IMR-90 (cell line): ENCODE results near the gene CHGA. TPM values are rescaled to one million over a fixed set of nuclear protein-coding genes. Genes with fewer than 3 reads are reported as not detected.

Experiments used
- ATAC-seq: fragments of 200-7000 bp; cut with Tn5 transposase; 2 replicates; pipeline ENCODE4 v1.9.1; 2020; ENCODE audit warnings: low read depth, mild to moderate bottlenecking, moderate library complexity
- BruUV-seq: library from RNA; stranded (reverse); fragments of 400-500 nt; replicated peaks from 2 replicates; lab custom pipeline; 2021; lab: Mats Ljungman, UMichigan
- CTCF ChIA-PET: fragments of 300-600 bp; formaldehyde crosslinking; extraction: SDS; loops from one replicate; lab custom pipeline; 2021; ENCODE audit warnings: antibody characterized with exemption; lab: Yijun Ruan, JAX
- POLR2A ChIA-PET: fragments of 300-600 bp; sonication (Branson Sonifier 250); formaldehyde crosslinking; loops from one replicate; lab custom pipeline; 2022; ENCODE audit warnings: antibody characterized with exemption; ENCODE audit not compliant: unreplicated experiment; lab: Charles Lee
- DNase-seq: peaks from one replicate; pipeline ENCODE4 v3.0.0; 2013
- H2AFZ ChIP-seq: replicated peaks from 2 replicates; pipeline ENCODE3; 2013; ENCODE audit warnings: low read length, mild to moderate bottlenecking; ENCODE audit not compliant: poor library complexity
- H2AK5ac ChIP-seq: 2 replicates; pipeline ENCODE4 v1.6.1; 2013; ENCODE audit warnings: low read depth, low read length, inconsistent platforms
- H2AK9ac ChIP-seq: replicated peaks from 2 replicates; pipeline ENCODE3; 2013; ENCODE audit warnings: mild to moderate bottlenecking, low read depth, low read length, moderate library complexity; ENCODE audit not compliant: poor library complexity
- H2BK120ac ChIP-seq: 2 replicates; pipeline ENCODE4 v1.6.1; 2013; ENCODE audit warnings: low read depth, low read length, inconsistent platforms
- H2BK15ac ChIP-seq: 3 replicates; pipeline ENCODE4 v1.6.1; 2013; ENCODE audit warnings: low read depth, low read length, inconsistent platforms
- H2BK20ac ChIP-seq: 2 replicates; pipeline ENCODE4 v1.6.1; 2013; ENCODE audit warnings: low read depth, mild to moderate bottlenecking, inconsistent platforms, low read length, moderate library complexity
- H2BK5ac ChIP-seq: 2 replicates; pipeline ENCODE4 v1.6.1; 2013; ENCODE audit warnings: mild to moderate bottlenecking, low read depth, low read length, inconsistent platforms; ENCODE audit not compliant: poor library complexity, severe bottlenecking
- H3K14ac ChIP-seq: replicated peaks from 2 replicates; pipeline ENCODE4 v1.6.1; 2013; ENCODE audit warnings: low read depth, low read length, inconsistent platforms
- H3K18ac ChIP-seq: 2 replicates; pipeline ENCODE4 v1.6.1; 2013; ENCODE audit warnings: low read depth, low read length, control low read depth
- H3K23ac ChIP-seq: 2 replicates; pipeline ENCODE4 v1.6.1; 2013; ENCODE audit warnings: low read depth, low read length, inconsistent platforms
- H3K27ac ChIP-seq: 2 replicates; pipeline ENCODE4 v1.5.1; 2013; ENCODE audit warnings: mild to moderate bottlenecking, control low read depth, low read length; ENCODE audit not compliant: insufficient read depth
- H3K27me3 ChIP-seq: 2 replicates; pipeline ENCODE4 v1.6.1; 2013; ENCODE audit warnings: low read length; ENCODE audit not compliant: control insufficient read depth, insufficient read depth
- H3K36me3 ChIP-seq: 2 replicates; pipeline ENCODE4 v1.6.1; 2013; ENCODE audit warnings: low read length, mixed read lengths; ENCODE audit not compliant: control insufficient read depth, insufficient read depth
- H3K4ac ChIP-seq: 2 replicates; pipeline ENCODE4 v1.6.1; 2013; ENCODE audit warnings: low read depth, low read length, inconsistent platforms
- H3K4me1 ChIP-seq: 2 replicates; pipeline ENCODE4 v1.6.1; 2013; ENCODE audit warnings: low read length, mixed read lengths; ENCODE audit not compliant: control insufficient read depth, insufficient read depth
- H3K4me2 ChIP-seq: 2 replicates; pipeline ENCODE4 v1.6.1; 2013; ENCODE audit warnings: low read depth, mild to moderate bottlenecking, control low read depth, low read length, moderate library complexity
- H3K4me3 ChIP-seq: 2 replicates; pipeline ENCODE4 v1.5.1; 2013; ENCODE audit warnings: low read depth, mild to moderate bottlenecking, control low read depth, low read length, moderate library complexity; ENCODE audit not compliant: insufficient read depth
- H3K56ac ChIP-seq: 2 replicates; pipeline ENCODE4 v1.6.1; 2013; ENCODE audit warnings: low read length, inconsistent platforms; ENCODE audit not compliant: insufficient read depth; ENCODE audit errors: extremely low read depth
- H3K79me1 ChIP-seq, 2 experiments: 2 replicates each; pipeline ENCODE4 v1.6.1; 2013; ENCODE audit warnings: low read length in 2 of 2, inconsistent platforms in 1 of 2, low read depth in 1 of 2
- H3K9ac ChIP-seq: 2 replicates; pipeline ENCODE4 v1.6.1; 2013; ENCODE audit warnings: low read depth, low read length, control low read depth
- H3K9me1 ChIP-seq: 2 replicates; pipeline ENCODE4 v1.6.1; 2013; ENCODE audit warnings: low read length, inconsistent platforms; ENCODE audit not compliant: insufficient read depth
- H3K9me3 ChIP-seq: 2 replicates; pipeline ENCODE4 v1.6.1; 2013; ENCODE audit warnings: low read length; ENCODE audit not compliant: control insufficient read depth, insufficient read depth
- H4K20me1 ChIP-seq: 2 replicates; pipeline ENCODE4 v1.6.1; 2013; ENCODE audit warnings: low read length, inconsistent platforms; ENCODE audit not compliant: insufficient read depth
- H4K5ac ChIP-seq: 2 replicates; pipeline ENCODE4 v1.6.1; 2013; ENCODE audit warnings: mild to moderate bottlenecking, low read depth, low read length, control low read depth
- H4K8ac ChIP-seq, 2 experiments: 2 replicates each; pipeline ENCODE4 v1.6.1; 2013; ENCODE audit warnings: low read depth in 2 of 2, low read length in 2 of 2, control low read depth in 1 of 2, inconsistent platforms in 1 of 2
- H4K91ac ChIP-seq: 2 replicates; pipeline ENCODE4 v1.6.1; 2013; ENCODE audit warnings: low read depth, low read length, inconsistent platforms; ENCODE audit not compliant: insufficient read depth
- CEBPB ChIP-seq: IDR thresholded peaks from 2 replicates; pipeline ENCODE4 v1.6.1; 2012; ENCODE audit warnings: low read depth, low read length, improper control_type of control experiment
- CHD1 ChIP-seq: IDR thresholded peaks from 2 replicates; pipeline ENCODE4 v1.6.1; 2012; ENCODE audit warnings: low read depth, low read length, improper control_type of control experiment
- CTCF ChIP-seq: conservative IDR thresholded peaks from 2 replicates; pipeline ENCODE4 v1.5.1; 2012; ENCODE audit warnings: mild to moderate bottlenecking, low read depth, low read length, improper control_type of control experiment
- ELK1 ChIP-seq: fragments of 150-350 bp; IDR thresholded peaks from 2 replicates; pipeline ENCODE4 v1.6.1; 2016; ENCODE audit warnings: low read depth, mild to moderate bottlenecking, low read length, moderate library complexity, borderline replicate concordance
- MAFK ChIP-seq: IDR thresholded peaks from 2 replicates; pipeline ENCODE4 v1.6.1; 2012; ENCODE audit warnings: low read depth, low read length, improper control_type of control experiment
- MAZ ChIP-seq: IDR thresholded peaks from 2 replicates; pipeline ENCODE4 v1.6.1; 2012; ENCODE audit warnings: low read depth, mild to moderate bottlenecking, low read length, improper control_type of control experiment, moderate library complexity, borderline replicate concordance
- MXI1 ChIP-seq: IDR thresholded peaks from 2 replicates; pipeline ENCODE4 v1.6.1; 2012; ENCODE audit warnings: low read depth, mild to moderate bottlenecking, low read length, moderate library complexity, borderline replicate concordance
- POLR2A ChIP-seq: IDR thresholded peaks from 2 replicates; pipeline ENCODE4 v1.6.1; 2012; ENCODE audit warnings: mild to moderate bottlenecking, low read depth, low read length
- RAD21 ChIP-seq: IDR thresholded peaks from 2 replicates; pipeline ENCODE4 v1.6.1; 2012; ENCODE audit warnings: low read length, improper control_type of control experiment
- RCOR1 ChIP-seq: IDR thresholded peaks from 2 replicates; pipeline ENCODE4 v1.6.1; 2012; ENCODE audit warnings: mild to moderate bottlenecking, low read length, improper control_type of control experiment; ENCODE audit not compliant: insufficient replicate concordance
- RFX5 ChIP-seq: IDR thresholded peaks from 2 replicates; pipeline ENCODE4 v1.8.0; 2012; ENCODE audit warnings: low read depth, mild to moderate bottlenecking, low read length, moderate library complexity
- WGBS, 2 experiments: methylation state at CpG; one replicate each; pipeline versions ENCODE4 v1.1.5 to v1.1.7; 2013; ENCODE audit warnings: missing lambda C conversion rate in 2 of 2; ENCODE audit not compliant: insufficient read length in 1 of 2; ENCODE audit errors: extremely low coverage in 2 of 2; 5-methylcytosine and 5-hydroxymethylcytosine counted together
- dilution Hi-C: fragments of 300-500 bp; cut with HindIII; formaldehyde crosslinking; loops from one replicate; pipeline ENCODE4 v1.14.3; 2018; ENCODE audit warnings: low sequenced_read_pairs; ENCODE audit not compliant: unreplicated experiment
- in situ Hi-C: fragments of 300-500 bp; cut with MboI; formaldehyde crosslinking; loops from 3 replicates; pipeline ENCODE4 v1.14.3; 2019; ENCODE audit warnings: low sequenced_read_pairs, inconsistent platforms, mixed read lengths
- intact Hi-C: fragments of 100-400 bp; cut with micrococcal nuclease; formaldehyde crosslinking; loops from 2 replicates; pipeline ENCODE4 v1.10.0; 2022
- polyA plus RNA-seq, 3 experiments: library from polyadenylated mRNA; depleted of rRNA; stranded (reverse); fragments of >200 nt; gene quantifications; 2 replicates each; pipeline ENCODE4 v1.2.3, GENCODE V29; 2012; ENCODE audit warnings: low replicate concordance in 1 of 3
- total RNA-seq: library from RNA; depleted of rRNA; stranded (reverse); fragments of >200 nt; gene quantifications from 2 replicates; pipeline ENCODE4 v1.2.3, GENCODE V29; 2012

Gene CHGA
- total and polyA plus RNA-seq, 2 of the 4 experiments (the other 2 are of a cell fraction): not detected

- BruUV-seq: no TSS peak
- H4K91ac ChIP-seq: no peak overlapping the region
- no peak overlapping the region for H2BK20ac ChIP-seq
- H2AFZ ChIP-seq: no peak overlapping the region
- no peak overlapping the region for H3K4ac ChIP-seq
- H4K5ac ChIP-seq: no peak overlapping the region
- H3K18ac ChIP-seq: no peak overlapping the region
- H3K36me3 ChIP-seq: no peaks in the 10 kb centered on the region; the same call in 1 of the 2 replicates
- H3K14ac ChIP-seq: no peak overlapping the region
- H4K20me1 ChIP-seq: no peaks in the 10 kb centered on the region
- no peak overlapping the region for H4K8ac ChIP-seq
- H3K9me3 ChIP-seq: no peaks in the 10 kb centered on the region
- no peak overlapping the region for H3K56ac ChIP-seq
- TF ChIP-seq MAFK (no peak), ELK1 (no peak), CHD1 (no peak), RAD21 (no peak), POLR2A (no peak), MXI1 (no peak), RFX5 (no peak), CTCF (no peak), MAZ (no peak), CEBPB (no peak), RCOR1 (no peak)
- H2BK15ac ChIP-seq: no peak overlapping the region
- no peaks in the 10 kb centered on the region for H3K9me1 ChIP-seq
- WGBS, 2 experiments: no CpG with 5 or more reads among the region's 8 CpGs
- ChIA-PET CTCF (interaction anchor here (1.5 kb wide), 1 partner anchor 10 kb away, joined by 4 read pairs; no protein-coding TSS in a partner anchor), POLR2A (no interaction called here)
- intact Hi-C loops: no loop called here
- no peak overlapping the region for H3K23ac ChIP-seq
- no peak overlapping the region for H3K4me3 ChIP-seq
- no peak overlapping the region for H3K27ac ChIP-seq
- no peak overlapping the region for H2AK9ac ChIP-seq
- no peaks in the 10 kb centered on the region for H3K79me1 ChIP-seq
- no peak overlapping the region for H2BK5ac ChIP-seq
- in situ Hi-C loops: no loop called here
- dilution Hi-C loops: no loop called here
- DNase-seq: no peak
- H3K4me2 ChIP-seq: no peak overlapping the region
- H2BK120ac ChIP-seq: no peak overlapping the region
- no peak overlapping the region for H3K9ac ChIP-seq
- H3K27me3 ChIP-seq: no peaks in the 10 kb centered on the region
- no peak overlapping the region for H2AK5ac ChIP-seq
- H3K4me1 ChIP-seq: no peaks in the 10 kb centered on the region
- no peak for ATAC-seq
These were observed 19.6 kb downstream of the CHGA start for GRCh38 chr14:92942576-92942975.
